Fibroblast of peridontal ligament (primary cell): ENCODE measurements around the gene TWF2.

Source experiments
- DNase-seq: peaks from one replicate; pipeline ENCODE4 v3.0.0-alpha.2; 2010; ENCODE audit errors: extremely low read depth

The TWF2 gene

DNA sequence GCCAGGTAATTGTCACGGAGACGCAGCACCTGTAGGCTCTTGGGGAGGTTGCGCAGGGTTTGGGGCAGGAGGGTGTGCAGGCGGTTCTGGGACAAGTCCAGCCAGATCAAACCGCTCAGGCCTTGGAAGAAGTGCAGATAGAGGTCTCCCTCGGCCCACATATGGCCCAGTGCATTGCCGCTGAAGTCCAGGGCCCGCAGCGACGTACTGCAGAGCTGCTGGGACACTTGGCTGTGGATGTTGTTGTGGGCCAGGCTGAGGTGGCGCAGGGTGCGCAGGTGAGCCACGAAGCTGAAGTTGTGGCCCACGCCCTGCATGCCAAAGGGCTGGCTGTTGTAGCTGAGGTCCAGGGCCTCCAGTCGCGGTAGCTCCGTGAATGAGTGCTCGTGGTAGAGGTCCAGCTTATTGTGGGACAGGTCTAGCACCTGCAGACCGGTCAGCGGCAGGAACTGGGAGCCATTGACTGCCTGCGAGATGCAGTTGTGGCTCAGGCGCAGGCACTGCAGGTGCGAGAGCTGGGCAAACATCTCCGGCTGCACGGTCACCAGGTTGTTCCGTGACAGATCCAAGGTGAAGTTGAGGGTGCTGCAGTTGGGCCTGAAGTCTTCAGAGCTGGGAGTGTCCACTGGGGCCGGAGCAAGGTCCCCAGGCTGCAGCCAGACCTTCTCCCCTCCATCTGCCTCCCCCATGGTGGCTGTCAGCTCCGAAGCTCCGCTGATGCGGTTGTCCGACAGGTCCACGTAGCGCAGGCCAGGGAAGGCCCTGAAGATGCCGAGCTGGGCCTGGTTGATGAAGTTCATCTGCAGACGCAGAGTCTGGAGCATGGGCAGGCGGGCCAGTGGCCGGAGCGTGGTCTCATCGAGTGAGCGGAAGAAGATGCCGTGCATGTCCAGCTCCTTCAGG lies 16.4 kb downstream of the TWF2 start:
- no peak for DNase-seq

DNA sequence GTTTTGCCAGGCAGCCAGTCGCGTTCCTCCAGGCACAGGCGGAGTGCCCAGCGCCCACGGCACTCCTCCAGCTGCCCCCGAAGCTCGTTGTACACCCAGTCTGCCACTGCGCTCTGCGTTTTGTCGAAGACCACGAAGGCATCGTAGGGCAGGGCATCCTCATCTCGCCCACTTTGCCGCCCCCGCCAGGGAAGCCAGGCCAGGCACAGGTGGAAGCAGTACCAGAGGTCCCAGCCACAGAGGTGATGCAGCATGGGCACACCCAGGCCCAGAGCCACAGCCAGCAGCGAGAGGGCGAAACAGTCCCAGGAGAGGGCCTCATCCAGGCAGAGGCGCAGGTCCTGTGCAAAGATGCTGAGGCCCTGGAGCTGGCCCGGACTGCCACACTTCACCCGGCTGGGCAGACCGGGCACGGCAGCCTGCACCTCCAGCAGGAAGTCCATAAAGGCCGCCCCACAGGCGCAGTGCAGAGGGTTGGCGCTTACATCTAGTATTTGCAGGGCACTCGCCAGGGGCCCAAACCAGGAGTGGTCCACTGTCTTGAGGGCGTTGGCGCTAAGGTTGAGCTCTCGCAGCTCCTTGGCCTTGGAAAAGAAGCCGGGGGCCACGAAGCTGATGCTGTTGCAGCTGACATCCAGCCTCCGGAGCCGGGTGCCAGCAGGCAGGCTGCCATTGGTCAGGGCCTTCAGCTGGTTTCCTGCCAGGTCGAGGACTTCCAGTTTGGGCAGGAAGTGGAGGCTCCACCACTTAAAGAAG lies 17.2 kb downstream of the TWF2 start:
- no peak for DNase-seq

DNA sequence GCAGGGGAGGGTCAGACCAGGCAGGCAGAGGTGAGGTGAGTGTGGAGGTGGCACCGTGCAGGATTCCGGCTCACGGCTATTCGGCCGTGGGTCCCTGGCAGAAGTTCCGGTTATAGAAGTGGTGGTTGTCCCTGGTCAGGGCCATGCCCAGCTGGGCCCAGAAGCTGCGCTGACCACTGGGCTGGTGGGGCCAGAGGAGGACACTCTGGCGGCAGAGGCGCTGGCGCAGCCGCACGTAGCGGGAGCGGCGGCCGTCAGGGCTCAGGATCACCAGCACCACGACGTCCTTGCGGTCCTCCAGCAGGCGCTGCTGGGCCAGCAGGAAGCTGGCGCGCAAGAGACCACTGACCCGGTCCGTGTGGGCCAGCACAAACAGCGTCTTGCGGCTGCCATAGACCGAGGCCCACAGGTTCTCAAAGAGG lies 17.8 kb downstream of the TWF2 start:
- no peak for DNase-seq

DNA sequence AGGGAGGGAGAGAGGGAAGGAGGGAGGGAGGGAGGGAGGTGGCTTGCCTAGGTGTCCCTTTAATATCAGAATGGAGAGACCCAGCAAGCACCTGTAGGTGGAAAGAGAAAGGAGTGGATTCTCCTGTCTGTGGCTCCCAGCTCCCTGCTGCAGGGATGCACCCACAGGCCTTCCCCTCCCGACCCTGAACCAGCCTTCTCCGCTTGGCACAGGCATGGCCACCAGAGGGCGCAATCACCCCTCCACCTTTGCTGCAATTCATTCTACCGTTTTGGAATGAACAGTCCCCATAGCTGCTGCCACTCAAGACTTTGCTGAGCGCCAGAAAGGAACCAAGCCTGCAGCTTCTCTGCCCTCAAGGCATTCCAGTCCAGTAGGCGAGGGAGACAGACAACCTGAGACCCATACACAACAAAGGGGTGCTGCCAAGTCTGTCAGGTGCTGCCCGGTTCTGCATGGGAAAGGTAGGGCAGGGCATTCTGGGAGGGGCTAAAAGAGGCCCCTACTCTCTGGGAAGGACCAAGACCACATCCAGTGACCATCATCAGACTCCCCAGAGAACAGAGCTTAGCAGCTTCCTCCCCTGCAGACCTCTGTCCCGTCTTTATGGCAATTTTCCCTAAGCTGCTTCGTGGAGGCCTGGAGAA lies 18.5 kb downstream of the TWF2 start:
- DNase-seq: peak; percentile 72

DNA sequence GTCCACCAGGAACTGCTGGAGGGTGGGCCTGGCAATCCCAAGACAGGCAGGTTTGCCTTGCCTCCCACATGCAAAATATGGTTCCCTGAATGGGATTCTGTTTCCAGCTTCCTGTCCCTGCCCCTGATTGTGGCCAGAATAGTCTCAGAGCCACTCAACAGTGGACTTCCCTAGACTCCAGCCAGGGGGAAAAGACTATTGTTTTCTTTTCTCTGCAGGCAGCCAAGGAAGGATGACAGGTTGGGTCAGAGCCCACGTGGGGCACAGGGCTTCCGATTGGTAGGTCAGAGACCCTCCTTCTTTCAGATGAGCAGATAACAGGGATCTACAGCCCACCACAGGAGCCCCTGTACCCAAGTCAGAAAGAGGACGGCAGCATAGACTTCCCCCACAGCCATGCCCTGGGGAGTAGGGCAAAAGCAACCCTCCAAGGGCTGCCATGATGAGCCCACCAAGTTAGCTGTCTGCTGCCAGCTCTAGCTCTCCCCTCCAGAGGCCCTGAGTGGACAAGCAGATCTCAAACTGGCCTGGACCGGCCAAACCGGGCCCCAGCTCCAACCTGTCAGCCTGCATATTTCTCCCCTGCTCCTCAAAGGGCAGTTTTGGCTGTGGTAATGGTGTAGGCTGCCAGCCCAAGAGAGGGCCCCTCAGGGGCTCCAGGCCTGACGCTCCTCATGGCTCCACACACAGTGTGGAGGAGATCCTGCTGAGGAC lies 19.9 kb downstream of the TWF2 start:
- DNase-seq: no peak

DNA sequence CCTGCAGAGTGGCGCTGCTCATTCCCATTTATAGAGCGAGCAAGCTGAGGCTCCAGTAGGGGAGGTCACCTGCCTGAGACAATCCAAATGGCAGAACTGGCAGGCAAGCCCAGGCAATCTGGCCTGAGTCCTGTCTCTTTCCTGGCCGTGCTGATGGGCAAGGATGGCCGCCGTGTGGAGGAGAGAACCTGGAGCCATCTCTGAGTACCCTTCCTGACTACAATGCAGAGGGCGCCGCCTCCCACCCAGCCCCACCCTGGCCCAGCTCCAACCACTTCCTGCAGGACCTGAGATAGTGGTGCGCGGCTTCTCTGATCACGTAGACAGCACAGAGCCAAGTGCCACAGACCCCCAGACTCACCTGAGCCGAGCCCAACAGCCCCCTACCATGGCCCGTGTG lies 20.5 kb downstream of the TWF2 start:
- DNase-seq: no peak

DNA sequence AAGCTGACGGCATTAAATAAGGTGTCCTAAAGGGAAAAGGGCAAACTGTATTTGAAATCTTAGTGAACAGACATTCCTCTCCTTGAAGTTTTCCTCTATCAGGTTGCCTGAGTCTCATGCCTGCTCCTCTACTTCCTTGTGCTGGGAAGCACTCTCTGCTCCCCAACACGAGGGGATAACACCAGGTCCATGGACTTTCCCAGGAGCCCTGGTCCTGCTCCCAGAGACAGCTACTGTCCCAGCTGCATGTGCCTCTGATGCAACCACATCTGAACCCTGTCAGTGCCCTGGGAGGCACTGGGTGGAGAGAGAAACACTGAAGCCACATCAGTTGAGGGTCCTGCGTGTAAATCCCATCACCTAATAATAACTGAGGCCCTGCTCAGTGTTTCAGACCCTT lies 20.9 kb downstream of the TWF2 start:
- DNase-seq: no peak

DNA sequence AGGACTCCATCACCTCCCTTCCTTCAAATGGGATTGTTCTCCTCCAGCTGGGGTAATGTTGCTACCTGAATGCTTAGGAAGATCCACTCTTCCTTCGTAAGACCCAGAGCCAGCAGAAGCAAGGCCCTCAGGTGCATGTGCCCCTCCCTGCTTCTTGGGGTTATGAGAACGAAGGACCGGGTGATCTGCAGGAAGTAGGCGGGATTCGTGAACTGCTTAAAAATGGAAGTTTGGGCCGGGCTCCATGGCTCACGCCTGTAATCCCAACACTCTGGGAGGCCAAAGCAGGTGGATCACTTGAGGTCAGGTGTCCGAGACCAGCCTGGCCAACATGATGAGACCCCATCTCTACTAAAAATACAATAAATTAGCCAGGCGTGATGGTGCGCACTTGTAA lies 21.6 kb downstream of the TWF2 start:
- DNase-seq: no peak

DNA sequence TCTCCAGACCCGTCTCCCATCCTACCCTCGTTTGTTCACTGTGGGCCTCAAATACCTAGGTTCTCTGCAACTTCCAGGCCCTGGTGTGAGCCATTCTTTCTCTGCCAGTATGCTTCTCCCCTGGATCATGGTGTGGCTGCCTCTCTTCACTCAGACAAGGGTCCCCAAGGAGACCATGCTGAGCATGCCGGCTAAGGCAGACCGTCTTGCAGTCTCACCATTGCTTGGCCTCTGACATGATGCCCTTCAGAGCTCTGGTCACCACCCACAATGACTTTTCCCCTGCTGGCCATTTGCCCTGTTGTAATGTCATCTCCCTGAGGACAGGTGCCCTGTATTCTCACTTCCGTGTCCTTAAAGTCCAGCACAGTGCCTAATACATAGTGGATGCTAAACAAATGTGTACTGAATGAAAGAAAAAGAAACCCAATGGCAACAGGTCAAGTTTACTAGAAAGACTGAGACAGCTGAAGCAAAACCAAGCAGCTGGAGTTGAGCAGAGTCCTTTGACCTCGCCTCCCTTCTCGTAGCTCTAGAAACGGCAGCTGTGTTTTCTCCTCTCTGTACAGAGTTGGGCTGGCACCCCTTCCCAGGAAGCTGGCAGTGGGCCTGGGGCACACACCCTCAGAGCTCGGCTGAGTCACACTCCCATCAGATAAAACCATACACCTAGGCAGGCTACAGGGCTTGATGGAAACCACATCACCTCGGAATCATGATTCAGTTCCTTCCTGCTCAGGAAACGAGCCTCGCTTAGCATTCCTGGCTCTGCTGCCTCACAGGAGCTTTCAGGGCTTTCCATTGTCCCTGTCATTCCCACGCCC lies 22.2 kb downstream of the TWF2 start:
- peak; percentile 65 for DNase-seq

DNA sequence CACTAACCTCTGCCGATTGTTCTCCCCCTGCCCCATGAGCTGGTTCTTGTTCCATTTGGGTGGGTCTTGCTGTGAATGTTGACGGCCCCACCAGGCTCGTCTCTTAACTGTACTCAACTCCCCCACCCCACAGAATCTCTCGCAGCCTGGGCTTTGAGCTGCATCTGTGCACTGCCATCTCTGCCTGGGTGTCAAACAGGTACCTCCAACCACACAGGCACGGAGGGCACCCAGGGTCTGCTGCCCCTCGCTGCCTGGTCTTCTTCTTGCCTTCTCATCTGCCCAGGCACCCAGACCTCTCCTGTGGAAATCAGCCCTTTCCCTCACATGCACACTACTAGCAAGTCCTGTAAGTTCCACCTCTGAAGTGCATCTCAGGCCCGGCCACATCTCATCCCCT lies 23.6 kb downstream of the TWF2 start:
- no peak for DNase-seq

DNA sequence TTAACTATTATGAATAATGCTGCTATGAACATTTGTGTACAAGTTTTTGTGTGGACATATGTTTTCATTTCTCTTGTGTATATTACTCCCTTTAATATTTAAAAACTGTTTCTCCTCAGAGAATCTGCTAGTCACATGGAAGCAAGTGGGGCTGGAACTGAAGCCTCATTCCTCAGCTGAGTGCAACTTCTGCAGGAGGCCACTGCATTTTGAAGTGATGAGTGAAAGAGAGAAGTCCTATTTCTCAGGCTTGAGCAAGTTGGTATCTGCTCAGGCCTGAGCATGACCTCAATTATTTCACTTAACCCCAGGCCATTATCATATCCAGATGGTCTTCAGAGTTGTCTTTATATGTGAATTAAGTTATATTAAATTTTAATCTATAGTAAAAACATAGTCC lies 25.1 kb downstream of the TWF2 start:
- peak; percentile 70 for DNase-seq

DNA sequence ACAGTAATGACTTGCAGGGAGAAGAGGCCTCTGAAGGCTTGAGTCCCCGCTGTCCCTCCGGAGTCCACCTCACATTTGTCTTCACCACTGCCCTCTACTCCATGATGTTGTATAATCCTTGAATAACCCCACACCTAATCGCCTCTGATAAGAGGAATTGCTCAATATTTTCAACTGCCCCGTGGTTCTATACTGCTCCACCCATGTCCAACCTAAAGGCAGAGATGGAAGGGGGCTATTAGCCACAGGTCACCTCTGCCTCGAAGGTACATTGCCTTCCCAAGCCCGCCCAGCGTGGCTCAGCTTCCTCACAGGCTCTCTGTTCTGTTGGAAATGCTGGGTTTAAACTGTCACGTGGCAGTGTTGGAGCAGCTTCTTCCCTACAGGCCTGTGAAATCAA lies 26.0 kb downstream of the TWF2 start:
- no peak for DNase-seq

DNA sequence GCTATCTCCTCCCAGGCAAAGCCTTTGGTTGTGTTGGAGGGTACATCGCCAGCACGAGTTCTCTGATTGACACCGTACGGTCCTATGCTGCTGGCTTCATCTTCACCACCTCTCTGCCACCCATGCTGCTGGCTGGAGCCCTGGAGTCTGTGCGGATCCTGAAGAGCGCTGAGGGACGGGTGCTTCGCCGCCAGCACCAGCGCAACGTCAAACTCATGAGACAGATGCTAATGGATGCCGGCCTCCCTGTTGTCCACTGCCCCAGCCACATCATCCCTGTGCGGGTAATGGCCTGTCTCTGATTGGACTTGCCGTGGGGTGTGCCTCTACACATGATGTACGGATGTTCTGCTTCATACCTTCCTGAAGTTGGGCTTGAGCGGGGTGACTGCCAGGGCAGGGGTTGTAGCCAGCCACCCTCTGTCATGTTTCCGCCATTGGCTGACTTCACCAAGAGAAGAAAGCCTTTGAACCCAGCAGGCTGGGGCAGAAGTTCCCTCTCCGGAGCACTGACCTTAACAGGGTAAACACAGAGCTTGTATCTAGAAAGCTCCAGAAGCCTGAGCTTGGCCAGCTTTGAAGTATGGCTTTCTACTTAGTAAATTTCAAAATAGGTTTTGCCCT lies 27.6 kb downstream of the TWF2 start:
- DNase-seq: no peak

DNA sequence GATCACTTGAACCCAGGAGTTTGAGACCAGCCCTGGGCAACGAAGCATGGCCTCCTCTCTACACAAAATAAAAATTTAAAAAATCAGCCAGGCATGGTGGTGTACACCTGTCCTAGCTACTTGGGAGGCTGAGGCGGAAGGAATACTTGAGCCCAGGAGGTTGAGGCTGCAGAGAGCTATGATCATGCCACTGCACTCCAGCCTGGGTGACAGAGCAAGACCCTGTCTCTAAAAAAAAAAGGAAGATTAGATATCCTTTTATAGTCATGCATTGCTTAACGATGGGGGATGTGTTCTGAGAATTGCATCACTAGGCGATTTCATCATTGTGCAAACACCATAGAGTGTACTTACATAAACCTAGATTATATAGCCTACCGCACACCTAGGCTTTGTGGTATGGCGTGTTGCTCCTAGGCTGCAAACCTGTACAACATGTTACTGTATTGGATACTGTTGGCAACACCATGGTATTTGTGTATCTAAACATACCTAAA lies 28.4 kb downstream of the TWF2 start:
- DNase-seq: peak; percentile 38

DNA sequence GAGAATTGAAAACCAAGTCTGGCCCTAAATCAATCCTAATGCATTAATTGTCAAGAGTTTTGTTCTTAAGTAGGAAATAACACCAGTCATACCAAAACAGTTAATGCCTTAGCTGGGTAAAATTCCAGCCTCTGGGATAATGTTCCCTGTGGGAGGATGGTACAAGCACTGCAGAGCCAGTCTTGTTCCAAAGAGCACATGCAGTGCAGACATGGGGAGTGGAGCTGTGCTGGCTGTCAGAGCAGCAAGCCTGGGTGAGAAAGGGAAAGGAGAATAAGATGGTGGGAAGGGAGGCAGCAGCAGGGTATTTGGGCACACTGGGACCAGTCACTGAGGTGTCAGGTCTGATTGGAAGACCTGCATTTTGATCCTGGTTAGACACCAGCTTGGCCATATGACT lies 28.9 kb downstream of the TWF2 start:
- no peak for DNase-seq

DNA sequence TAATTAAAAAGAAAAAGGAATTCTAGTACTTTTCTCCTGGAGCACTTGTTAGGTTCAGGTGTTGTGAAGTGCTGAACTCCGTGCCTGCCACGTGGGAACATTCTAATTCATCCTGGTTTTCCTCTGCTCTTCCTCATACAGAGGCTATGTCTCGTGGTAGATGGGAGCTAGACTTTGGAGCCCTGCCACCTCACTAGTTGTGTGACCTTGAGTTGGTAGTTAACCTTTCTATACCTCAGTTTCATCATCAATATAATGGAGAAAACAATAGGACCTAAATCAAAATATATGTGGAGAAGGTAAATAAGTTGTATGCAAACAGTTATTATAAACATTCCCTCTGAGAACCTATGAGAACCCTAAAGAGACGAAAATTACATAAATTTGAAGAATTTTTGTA lies 30.4 kb downstream of the TWF2 start:
- no peak for DNase-seq

DNA sequence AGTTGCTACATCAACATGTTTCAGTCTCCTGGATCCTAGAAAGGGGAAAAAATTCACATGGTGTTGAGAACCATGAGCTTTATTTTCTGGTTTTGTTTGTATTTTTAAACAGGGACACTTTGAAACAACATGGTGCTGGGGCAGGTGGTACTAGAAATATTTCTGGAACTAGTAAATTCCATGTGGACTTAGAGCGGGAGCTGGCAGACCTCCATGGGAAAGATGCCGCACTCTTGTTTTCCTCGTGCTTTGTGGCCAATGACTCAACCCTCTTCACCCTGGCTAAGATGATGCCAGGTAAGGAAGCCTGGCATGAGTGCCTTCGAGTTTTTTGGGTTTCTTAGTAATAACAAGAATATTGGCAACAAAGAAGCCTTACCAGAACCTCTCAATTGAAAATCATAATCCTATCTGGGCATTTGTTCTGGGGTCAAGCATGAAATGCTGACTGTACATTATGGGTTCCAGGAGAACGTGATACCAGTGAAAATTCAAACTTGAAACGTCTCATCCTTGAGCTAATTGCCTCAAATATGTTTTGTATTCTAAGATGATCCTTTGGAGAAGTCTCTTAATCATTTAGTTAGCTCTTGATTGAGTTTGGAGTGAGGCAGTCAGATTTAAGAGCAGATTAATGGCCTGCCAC lies 33.1 kb downstream of the TWF2 start:
- no peak for DNase-seq

DNA sequence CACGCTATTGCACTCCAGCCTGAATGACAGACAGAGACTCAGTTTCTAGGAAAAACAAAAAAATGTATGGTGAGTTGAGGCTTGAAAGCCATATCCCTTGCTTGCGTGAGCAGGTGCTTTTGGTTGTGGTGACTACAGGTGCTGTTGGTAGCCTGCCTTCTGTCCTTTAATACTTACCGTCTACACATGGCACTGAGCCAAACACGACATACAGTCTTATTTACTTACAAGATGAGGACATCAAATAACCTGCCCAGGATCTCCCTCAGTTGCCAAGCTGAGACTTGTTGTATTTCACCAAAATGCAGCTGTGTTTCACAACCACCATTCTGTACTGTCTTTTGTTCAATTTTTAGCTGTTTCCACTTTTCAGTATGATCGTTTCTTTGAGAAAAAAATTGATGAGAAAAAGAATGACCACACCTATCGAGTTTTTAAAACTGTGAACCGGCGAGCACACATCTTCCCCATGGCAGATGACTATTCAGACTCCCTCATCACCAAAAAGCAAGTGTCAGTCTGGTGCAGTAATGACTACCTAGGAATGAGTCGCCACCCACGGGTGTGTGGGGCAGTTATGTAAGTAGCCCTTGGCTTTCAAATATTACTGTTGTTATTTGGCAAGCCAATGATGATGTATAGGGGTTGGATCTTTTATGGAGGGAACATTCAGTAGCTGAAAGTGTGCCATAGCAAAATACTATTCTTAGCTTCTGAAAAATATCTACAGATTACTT lies 34.5 kb downstream of the TWF2 start:
- no peak for DNase-seq

DNA sequence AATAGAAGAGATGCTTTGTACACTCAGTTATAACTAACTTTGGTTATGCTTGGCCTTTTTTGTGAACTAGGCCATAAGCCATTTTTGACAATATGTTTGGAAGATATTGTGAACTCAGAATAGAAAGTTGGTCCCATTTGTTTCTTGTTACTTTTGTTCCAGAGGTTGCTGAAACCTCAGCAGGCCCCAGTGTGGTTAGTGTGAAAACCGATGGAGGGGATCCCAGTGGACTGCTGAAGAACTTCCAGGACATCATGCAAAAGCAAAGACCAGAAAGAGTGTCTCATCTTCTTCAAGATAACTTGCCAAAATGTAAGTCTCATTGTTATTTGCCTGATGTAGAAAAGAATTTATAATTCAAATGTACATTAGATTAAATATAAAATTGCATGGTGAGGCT lies 35.3 kb downstream of the TWF2 start:
- DNase-seq: no peak
